Measurements from ENCODE around the gene KIF12. TPM values are rescaled to one million over a fixed set of nuclear protein-coding genes. Genes with fewer than 3 reads are reported as not detected.

The KIF12 gene
- total and polyA plus RNA-seq, 2 of the 13 experiments (the other 11 are each of a cell fraction or from before 2014, with no cell fraction given), result 1.8 to 12.5 TPM

DNA sequence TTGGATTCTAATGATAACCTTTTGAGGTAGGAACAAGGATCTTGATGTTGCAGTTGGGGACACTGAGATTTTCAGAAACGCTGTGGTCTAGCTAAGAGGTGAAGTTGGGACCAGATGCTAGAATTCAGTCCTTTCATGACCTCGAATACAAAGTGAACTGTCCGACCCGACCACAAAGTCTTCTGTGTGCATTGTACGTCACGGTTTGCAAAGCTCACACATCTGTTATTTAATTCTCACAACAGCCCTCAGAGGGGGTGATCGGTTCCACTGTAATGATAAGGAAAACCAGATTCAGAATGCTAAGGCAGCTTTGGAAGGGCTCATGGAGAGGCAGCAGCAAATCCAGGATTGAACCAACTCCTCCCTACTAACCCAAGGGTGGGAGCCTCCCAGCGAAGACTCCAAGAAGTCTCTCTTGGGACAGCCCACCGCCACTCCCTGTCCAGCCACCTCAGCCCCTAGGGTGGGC lies 16.6 kb upstream of the KIF12 start:
- BruUV-seq (replicated peaks), result no TSS peak
- Histone ChIP-seq H3K27me3 (ENCODE audit: control insufficient read depth in 1 of 2, insufficient read depth in 2 of 2, low read length in 2 of 2) (no peaks in the 10 kb centered on the region), H3K36me3 (replicated peaks in 1 of 2; ENCODE audit: control insufficient read depth in 1 of 2, insufficient read depth in 2 of 2, low read length in 2 of 2) (no peaks in the 10 kb centered on the region), H3K27ac (ENCODE audit: extremely low read length, insufficient read depth, low read length) (no peak overlapping the region), H3K4me1 (ENCODE audit: insufficient read depth, low read length) (peaks cover 85% of the 10 kb centered on the region), H3K9me3 (ENCODE audit: low read length) (no peaks in the 10 kb centered on the region), H3K4me3 (replicated peaks in 1 of 3; ENCODE audit: insufficient read depth in 1 of 3, low read depth in 2 of 3, low read length in 3 of 3) (peak overlapping the region in 1 of 3 experiments; percentile 27; a peak in 1 of 6 replicates), H3K79me2 (ENCODE audit: insufficient read depth, low read length) (no peaks in the 10 kb centered on the region), H3K9ac (ENCODE audit: insufficient read depth, low read depth, low read length) (peak overlapping the region; percentile 16; the same call in 1 of the 2 replicates), H3K4me2 (ENCODE audit: low read depth, low read length) (peak overlapping the region; percentile 64), H4K20me1 (ENCODE audit: insufficient read depth, low read length) (no peaks in the 10 kb centered on the region), H2AFZ (ENCODE audit: low read length) (no peak overlapping the region)
- ChIA-PET POLR2A (interaction anchor here (1.5 to 5.6 kb wide), 4 partner anchors 24 to 60 kb away, joined by 6 to 87 read pairs (median 44); partner anchors contain the start of gene COL27A1), CTCF (ENCODE audit: low intra/inter-chr PET ratio, low total read pairs) (no interaction called here)
- peak; percentile 61 for FAIRE-seq
- no peak for TF ChIP-seq FOSL1 (CRISPR knock-in tag; IDR thresholded peaks at IDR 0.05; ENCODE audit: borderline replicate concordance)
- 0 out of 2 replicates have a peak, but pooled peaks have one; percentile 38 for TF ChIP-seq ZNF598 (CRISPR knock-in tag; IDR thresholded peaks at IDR 0.05; ENCODE audit: borderline replicate concordance)
- 0 out of 2 replicates have a peak, but pooled peaks have one; percentile 20 for TF ChIP-seq CREB1 (IDR thresholded peaks at IDR 0.05)
- TF ChIP-seq CREB1 (CRISPR knock-in tag; IDR thresholded peaks at IDR 0.05), result no peak
- no peak for TF ChIP-seq SMC3 (IDR thresholded peaks at IDR 0.05; ENCODE audit: low read length)
- peak; percentile 31 for TF ChIP-seq BCL6 (CRISPR knock-in tag; IDR thresholded peaks at IDR 0.05)
- TF ChIP-seq ZNF280D (CRISPR knock-in tag; IDR thresholded peaks at IDR 0.05), result no peak
- TF ChIP-seq ZBTB21 (CRISPR knock-in tag; IDR thresholded peaks at IDR 0.05), result peak; percentile 37; the same call in 1 of the 2 replicates
- no peak for TF ChIP-seq ZNF430 (CRISPR knock-in tag; IDR thresholded peaks at IDR 0.05)
- no peak for TF ChIP-seq ARNT2 (CRISPR knock-in tag; IDR thresholded peaks at IDR 0.05; ENCODE audit: low read depth)
- intact Hi-C loops (cut with micrococcal nuclease; ENCODE audit: unreplicated experiment) (no loop called here), in situ Hi-C loops (cut with HindIII; ENCODE audit: extremely low pct_ligation_motif_present, low pct_unique_long_range_greater_than_20kb) (no loop called here)
- 9% methylated on average over 8 of the region's 9 CpGs for WGBS (ENCODE audit: low lambda C conversion rate)
- peak; percentile 60 for DNase-seq (ENCODE audit: low spot score)
- no peak for ATAC-seq
